K562 (cell line): ENCODE results near the gene WDCP. TPM values are rescaled to one million over a fixed set of nuclear protein-coding genes. Genes with fewer than 3 reads are reported as not detected.

Experiments used
- ATF1 ChIP-seq, 2 experiments: fragments of 450-650 bp in 1 of 2; IDR thresholded peaks; 2 replicates each; pipeline ENCODE4 v1.6.1; 2016; ENCODE audit warnings: missing compliant biosample characterization in 1 of 2, missing genetic modification characterization in 1 of 2
- CAMTA2 ChIP-seq: fragments of 250-450 bp; sonication (Bioruptor Pico); conservative IDR thresholded peaks from 2 replicates; pipeline ENCODE4 v1.5.1; 2022
- CREBBP ChIP-seq: IDR thresholded peaks from one replicate; pipeline ENCODE4 v1.6.1; 2012; ENCODE audit warnings: low read depth, mild to moderate bottlenecking, control low read depth, inconsistent platforms, low read length
- ETV5 ChIP-seq: sonication (generic); formaldehyde crosslinking; IDR thresholded peaks from 2 replicates; pipeline ENCODE4 v1.4.0; 2020; ENCODE audit warnings: low read depth, mild to moderate bottlenecking, missing genetic modification reagents
- FIP1L1 ChIP-seq: fragments of 200-400 bp; formaldehyde crosslinking; IDR thresholded peaks from 2 replicates; pipeline ENCODE4 v1.6.1; 2018; ENCODE audit warnings: mild to moderate bottlenecking, low read depth, low read length; ENCODE audit not compliant: poor library complexity, severe bottlenecking
- KAT2B ChIP-seq: IDR thresholded peaks from one replicate; pipeline ENCODE4 v1.6.1; 2012; ENCODE audit warnings: low read depth, mild to moderate bottlenecking, control low read depth, inconsistent platforms, low read length, moderate library complexity
- MAZ ChIP-seq, 2 experiments: fragments of 450-650 bp in 1 of 2; sonication (generic) in 1 of 2; formaldehyde crosslinking; IDR thresholded peaks in 1 of 2; conservative IDR thresholded peaks in 1 of 2; 2 replicates each; pipeline versions ENCODE4 v1.4.0 to v1.5.0; 2020; ENCODE audit warnings: mild to moderate bottlenecking in 1 of 2, missing genetic modification reagents in 1 of 2
- NELFE ChIP-seq: IDR thresholded peaks from 2 replicates; pipeline ENCODE4 v1.6.1; 2011; ENCODE audit warnings: mild to moderate bottlenecking; ENCODE audit not compliant: insufficient read depth, insufficient read length
- NFRKB ChIP-seq: fragments of 450-650 bp; IDR thresholded peaks from 2 replicates; pipeline ENCODE4 v1.6.1; 2016; ENCODE audit warnings: low read depth
- POLR2B ChIP-seq: fragments of 450-650 bp; IDR thresholded peaks from 2 replicates; pipeline ENCODE4 v1.6.1; 2018; ENCODE audit warnings: low read depth; ENCODE audit not compliant: partially characterized antibody
- RAD21 ChIP-seq, 2 experiments: fragments of 250-450 bp in 1 of 2; fragments of 450-650 bp in 1 of 2; sonication (Bioruptor Pico) in 1 of 2; formaldehyde crosslinking in 1 of 2; IDR thresholded peaks in 1 of 2; conservative IDR thresholded peaks in 1 of 2; 2 replicates each; pipeline versions ENCODE4 v1.4.0 to v1.8.0; 2020 to 2022; ENCODE audit warnings: mild to moderate bottlenecking in 2 of 2, moderate library complexity in 1 of 2
- SIN3A ChIP-seq, 2 experiments: fragments of 150-350 bp in 1 of 2; IDR thresholded peaks; 2 replicates each; pipeline ENCODE4 v1.6.1; 2011 to 2016; ENCODE audit warnings: borderline replicate concordance in 2 of 2, low read depth in 2 of 2, low read length in 2 of 2, mild to moderate bottlenecking in 2 of 2, moderate library complexity in 2 of 2; ENCODE audit not compliant: control insufficient read depth in 1 of 2
- SRSF9 ChIP-seq: fragments of 200-400 bp; formaldehyde crosslinking; IDR thresholded peaks from 2 replicates; pipeline ENCODE4 v1.6.1; 2017; ENCODE audit warnings: low read depth, low read length, borderline replicate concordance
- STAG1 ChIP-seq: sonication (generic); formaldehyde crosslinking; IDR thresholded peaks from 2 replicates; pipeline ENCODE4 v1.5.0; 2020; ENCODE audit warnings: missing genetic modification reagents, borderline replicate concordance
- TAF15 ChIP-seq: fragments of 200-400 bp; formaldehyde crosslinking; IDR thresholded peaks from 2 replicates; pipeline ENCODE4 v1.6.1; 2017; ENCODE audit warnings: mild to moderate bottlenecking, low read depth, low read length, moderate library complexity
- YY1 ChIP-seq, 3 experiments: IDR thresholded peaks; 2 replicates each; pipeline ENCODE4 v1.6.1; 2011; ENCODE audit warnings: low read length in 2 of 3, mild to moderate bottlenecking in 2 of 3, moderate library complexity in 2 of 3, borderline replicate concordance in 1 of 3, control low read depth in 1 of 3, low read depth in 1 of 3; ENCODE audit not compliant: insufficient read depth in 3 of 3, insufficient replicate concordance in 2 of 3, control insufficient read depth in 1 of 3, insufficient read length in 1 of 3; ENCODE audit errors: extremely low read depth in 1 of 3
- ZNF165 ChIP-seq: fragments of 250-450 bp; sonication (Bioruptor Pico); IDR thresholded peaks from 2 replicates; pipeline ENCODE4 v1.4.0; 2020; ENCODE audit warnings: borderline replicate concordance
- ZNF184 ChIP-seq: sonication (generic); formaldehyde crosslinking; IDR thresholded peaks from 2 replicates; pipeline ENCODE4 v1.5.0; 2020; ENCODE audit warnings: missing genetic modification reagents
- ZNF212 ChIP-seq: fragments of 450-650 bp; formaldehyde crosslinking; IDR thresholded peaks from 2 replicates; pipeline ENCODE4 v1.4.0; 2020; ENCODE audit warnings: mild to moderate bottlenecking
- ZNF740 ChIP-seq, 3 experiments: fragments of 200-800 bp in 1 of 3; sonication (Bioruptor generic) in 1 of 3; sonication (generic) in 1 of 3; formaldehyde crosslinking in 1 of 3; IDR thresholded peaks; 2 replicates each; pipeline versions ENCODE4 v1.6.1 to v1.8.0; 2016 to 2022; ENCODE audit warnings: mild to moderate bottlenecking in 2 of 3, missing compliant biosample characterization in 2 of 3, missing genetic modification characterization in 2 of 3, missing genetic modification reagents in 1 of 3
- ZNF766 ChIP-seq: fragments of 200-800 bp; sonication (Bioruptor generic); conservative IDR thresholded peaks from 2 replicates; pipeline ENCODE4 v1.6.1; 2016; ENCODE audit warnings: missing genetic modification characterization, missing compliant biosample characterization
- polyA plus RNA-seq, 8 experiments: library from polyadenylated mRNA; depleted of rRNA in 4 of 8; stranded (reverse) in 5 of 8; unstranded in 3 of 8; fragments of >200 nt; fragmentation: Nextera tagmentation in 2 of 8; fragmentation: Illumina TruSeq in 1 of 8; extraction: Ambion mirVana in 2 of 8; extraction: Trizol in 1 of 8; gene quantifications; 2 replicates each; pipeline versions ENCODE4 v1.2.1 to v1.2.3, GENCODE V29; 2011 to 2014; ENCODE audit warnings: inconsistent platforms in 1 of 8, missing spikeins in 1 of 8
- total RNA-seq, 7 experiments: library from RNA; depleted of rRNA in 6 of 7; stranded (reverse); fragments of >200 nt in 6 of 7; fragmentation: Illumina TruSeq in 2 of 7; extraction: Trizol in 2 of 7; gene quantifications; 2 replicates each; pipeline versions ENCODE4 v1.2.1 to v1.2.3, GENCODE V29; 2011 to 2021; ENCODE audit warnings: low replicate concordance in 1 of 7
- TF ChIP-seq, protein P1 (sequence below), 3 experiments: IDR thresholded peaks in 2 of 3; conservative IDR thresholded peaks in 1 of 3; 2 replicates each; pipeline ENCODE4 v1.5.1; 2011 to 2012; ENCODE audit warnings: low read length in 3 of 3, mild to moderate bottlenecking in 3 of 3, control low read depth in 2 of 3, improper control_type of control experiment in 1 of 3, inconsistent platforms in 1 of 3, low read depth in 1 of 3, mixed read lengths in 1 of 3, moderate library complexity in 1 of 3; ENCODE audit not compliant: insufficient read depth in 2 of 3

The WDCP gene
- total and polyA plus RNA-seq, 9 of the 15 experiments (the other 6 are each of a cell fraction or from before 2014, with no cell fraction given) = 10.1 to 41.4 (median 21.8) TPM

- TF ChIP-seq ZNF740 (CRISPR knock-in tag; IDR thresholded peaks at IDR 0.05) (no peak), ZNF740 (tag; IDR thresholded peaks at IDR 0.05) (no peak), YY1 (IDR thresholded peaks at IDR 0.05; ENCODE audit: borderline replicate concordance in 1 of 3, control insufficient read depth in 1 of 3, extremely low read depth in 1 of 3, insufficient read depth in 3 of 3, insufficient read length in 1 of 3, insufficient replicate concordance in 2 of 3, low read depth in 1 of 3, low read length in 2 of 3) (peak; percentile 34 to 77 (median 75)), ZNF766 (CRISPR knock-in tag) (no peak), CREBBP (no peak), MAZ (CRISPR knock-in tag; conservative IDR thresholded peaks at IDR 0.05 in 1 of 2, IDR thresholded peaks at IDR 0.05 in 1 of 2) (peak; percentile 77 to 87), ETV5 (CRISPR knock-in tag) (peak; percentile 95), POLR2B (peak; percentile 93), ZNF165 (CRISPR knock-in tag) (no peak), KAT2B (no peak), NELFE (no peak), CAMTA2 (CRISPR knock-in tag) (no peak), ZNF212 (no peak), STAG1 (CRISPR knock-in tag) (no peak), SIN3A (IDR thresholded peaks at IDR 0.05; ENCODE audit: borderline replicate concordance in 2 of 2, control insufficient read depth in 1 of 2, low read depth in 2 of 2, low read length in 2 of 2) (0 out of 4 replicates have a peak, but pooled peaks of 1 of the 2 experiments have one; percentile 63), FIP1L1 (no peak), TAF15 (no peak), ZNF184 (CRISPR knock-in tag) (no peak), SRSF9 (no peak), ATF1 (CRISPR knock-in tag; IDR thresholded peaks at IDR 0.05) (peak; percentile 91), ATF1 (tag; IDR thresholded peaks at IDR 0.05) (peak; percentile 99), RAD21 (CRISPR knock-in tag; conservative IDR thresholded peaks at IDR 0.05 in 1 of 2, IDR thresholded peaks at IDR 0.05 in 1 of 2) (no peak), NFRKB (peak; percentile 92)
- TF ChIP-seq, protein P1, sequence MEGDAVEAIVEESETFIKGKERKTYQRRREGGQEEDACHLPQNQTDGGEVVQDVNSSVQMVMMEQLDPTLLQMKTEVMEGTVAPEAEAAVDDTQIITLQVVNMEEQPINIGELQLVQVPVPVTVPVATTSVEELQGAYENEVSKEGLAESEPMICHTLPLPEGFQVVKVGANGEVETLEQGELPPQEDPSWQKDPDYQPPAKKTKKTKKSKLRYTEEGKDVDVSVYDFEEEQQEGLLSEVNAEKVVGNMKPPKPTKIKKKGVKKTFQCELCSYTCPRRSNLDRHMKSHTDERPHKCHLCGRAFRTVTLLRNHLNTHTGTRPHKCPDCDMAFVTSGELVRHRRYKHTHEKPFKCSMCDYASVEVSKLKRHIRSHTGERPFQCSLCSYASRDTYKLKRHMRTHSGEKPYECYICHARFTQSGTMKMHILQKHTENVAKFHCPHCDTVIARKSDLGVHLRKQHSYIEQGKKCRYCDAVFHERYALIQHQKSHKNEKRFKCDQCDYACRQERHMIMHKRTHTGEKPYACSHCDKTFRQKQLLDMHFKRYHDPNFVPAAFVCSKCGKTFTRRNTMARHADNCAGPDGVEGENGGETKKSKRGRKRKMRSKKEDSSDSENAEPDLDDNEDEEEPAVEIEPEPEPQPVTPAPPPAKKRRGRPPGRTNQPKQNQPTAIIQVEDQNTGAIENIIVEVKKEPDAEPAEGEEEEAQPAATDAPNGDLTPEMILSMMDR (IDR thresholded peaks at IDR 0.05 in 2 of 3, conservative IDR thresholded peaks at IDR 0.05 in 1 of 3; ENCODE audit: insufficient read depth in 2 of 3, low read depth in 1 of 3, low read length in 3 of 3) = peak in 1 of 3 experiments; percentile 14; a peak in 1 of 6 replicates
Measured at GRCh38 chr2:24075915-24076848, 29.0 kb upstream of the WDCP start, which contains the start of gene SF3B6 (continued).
